HAP-1 (cell line): ENCODE measurements around the gene PDE8B.

Experiments
- DNase-seq, 2 experiments: peaks; one replicate each; pipeline ENCODE4 v3.0.0-alpha.2; 2016 to 2020; ENCODE audit warnings: low spot score in 2 of 2
- H3K27me3 ChIP-seq: fragments of 250-450 bp; sonication (Bioruptor Pico); 2 replicates; pipeline ENCODE4 v1.5.1; 2020; ENCODE audit warnings: low read depth, mild to moderate bottlenecking, moderate library complexity
- H3K36me3 ChIP-seq: fragments of 250-450 bp; sonication (Bioruptor Pico); replicated peaks from 2 replicates; pipeline ENCODE4 v1.5.1; 2020; ENCODE audit warnings: mild to moderate bottlenecking
- H3K4me1 ChIP-seq: fragments of 250-450 bp; sonication (Bioruptor Pico); 2 replicates; pipeline ENCODE4 v1.5.1; 2020; ENCODE audit warnings: mild to moderate bottlenecking
- H3K4me3 ChIP-seq: fragments of 250-450 bp; sonication (Bioruptor Pico); 2 replicates; pipeline ENCODE4 v1.5.1; 2020; ENCODE audit warnings: mild to moderate bottlenecking, moderate library complexity
- H3K9me3 ChIP-seq: fragments of 250-450 bp; sonication (Bioruptor Pico); 2 replicates; pipeline ENCODE4 v1.5.1; 2020; ENCODE audit warnings: mild to moderate bottlenecking, moderate library complexity
- in situ Hi-C: fragments of 300-500 bp; cut with MboI; formaldehyde crosslinking; loops from 3 replicates; pipeline ENCODE4 v1.14.3; 2020; ENCODE audit warnings: low sequenced_read_pairs, inconsistent platforms, mixed read lengths

PDE8B gene

DNA sequence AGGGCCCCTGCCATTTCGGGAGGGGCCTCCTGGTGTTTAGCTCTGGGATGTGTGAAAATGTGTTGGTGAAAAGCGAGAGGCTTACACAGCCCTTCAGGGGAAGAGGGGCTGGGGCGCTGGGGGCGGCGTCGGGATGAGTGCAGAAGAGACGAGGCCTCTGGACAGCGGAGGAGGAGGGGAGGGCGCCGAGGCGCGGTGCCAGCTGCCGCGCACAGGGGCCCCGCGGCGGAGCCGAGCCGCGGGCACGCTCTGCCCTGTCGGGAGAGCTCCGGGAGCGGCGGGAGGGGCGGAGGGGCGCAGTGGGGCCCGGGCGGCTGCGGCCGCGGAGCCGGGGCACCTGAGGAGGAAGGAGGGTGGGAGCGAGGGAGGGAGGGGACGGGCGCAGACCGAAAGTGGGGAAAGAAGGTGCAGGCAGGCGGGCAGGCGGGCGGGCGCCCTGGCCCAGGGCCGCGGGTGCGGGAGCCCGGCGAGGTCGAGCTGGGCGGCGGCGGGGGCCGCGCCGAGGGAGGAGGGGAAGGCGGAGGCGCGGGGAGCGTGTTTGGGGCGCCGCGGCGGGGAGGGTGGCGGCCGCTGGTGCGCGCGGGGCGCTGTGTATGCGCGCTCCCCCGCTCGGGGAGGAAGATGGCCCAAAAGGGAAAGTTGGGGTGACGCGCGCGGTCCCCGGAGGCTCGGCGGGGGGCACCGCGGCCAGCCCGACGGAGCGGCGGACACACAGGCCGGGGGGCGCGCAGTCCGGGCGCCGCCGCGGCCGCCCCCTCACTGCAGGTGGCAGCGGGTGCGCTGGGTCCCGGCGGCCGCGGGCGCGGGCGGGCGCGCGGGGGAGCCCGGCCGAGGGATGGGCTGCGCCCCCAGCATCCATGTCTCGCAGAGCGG lies at the start of gene PDE8B:
PDE8B (plus strand) TSS at position 590 of the 873 bp plus-strand sequence; CDS start at position 836, 246 bp downstream.
- H3K27me3 ChIP-seq, result peaks cover 30% of the 10 kb centered on the region
- H3K4me3 ChIP-seq, result peak within 1 kb of the TSS; percentile 13
- H3K36me3 ChIP-seq, result no peaks in the 10 kb centered on the region

GRCh38 chr5:77163453-77163852 lies 47.0 kb upstream of the PDE8B start:
- Histone ChIP-seq H3K36me3 (no peaks in the 10 kb centered on the region), H3K27me3 (no peaks in the 10 kb centered on the region), H3K9me3 (no peaks in the 10 kb centered on the region; the same call in 1 of the 2 replicates), H3K4me3 (no peak overlapping the region), H3K4me1 (no peaks in the 10 kb centered on the region)
- in situ Hi-C loops, result no loop called here
- no peak for DNase-seq

More for the DNA sequence above, at the start of gene PDE8B:
- H3K4me1 ChIP-seq, result no peaks in the 10 kb centered on the region
- H3K9me3 ChIP-seq, result no peaks in the 10 kb centered on the region
- in situ Hi-C loops, result no loop called here
- DNase-seq, result peak in 1 of 2 experiments; percentile 11

GRCh38 chr5:77167063-77167462 lies 43.4 kb upstream of the PDE8B start:
- Histone ChIP-seq H3K27me3 (no peaks in the 10 kb centered on the region), H3K4me1 (no peaks in the 10 kb centered on the region), H3K36me3 (no peaks in the 10 kb centered on the region), H3K9me3 (no peaks in the 10 kb centered on the region; the same call in 1 of the 2 replicates), H3K4me3 (no peak overlapping the region)
- in situ Hi-C loops, result no loop called here
- DNase-seq, result no peak

DNA sequence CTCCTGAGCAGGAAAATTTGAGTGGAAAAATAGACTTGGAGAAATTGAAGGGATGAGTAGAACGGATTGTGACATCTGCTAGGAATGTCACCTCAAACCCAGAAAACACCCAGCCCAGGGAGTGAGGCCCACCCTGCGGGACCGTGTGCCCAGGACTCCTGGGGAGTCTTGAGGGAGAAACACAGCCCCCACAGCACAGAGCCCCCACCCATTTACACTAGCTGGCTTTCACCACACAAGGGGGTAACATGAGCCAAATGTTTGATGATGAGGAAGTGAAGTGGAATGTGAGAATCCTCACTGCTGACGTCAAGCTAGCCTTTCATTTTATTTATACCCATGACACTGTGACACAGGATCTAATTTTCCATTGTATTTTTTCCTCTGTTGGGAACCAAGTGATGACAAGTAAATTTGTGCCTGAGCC lies 42.8 kb upstream of the PDE8B start:
- DNase-seq, result no peak
- no peaks in the 10 kb centered on the region for H3K4me1 ChIP-seq
- no peak overlapping the region for H3K4me3 ChIP-seq
- no peaks in the 10 kb centered on the region for H3K27me3 ChIP-seq
- no peaks in the 10 kb centered on the region; the same call in 1 of the 2 replicates for H3K9me3 ChIP-seq
- in situ Hi-C loops, result no loop called here
- no peaks in the 10 kb centered on the region for H3K36me3 ChIP-seq

- no peaks in the 10 kb centered on the region for H3K36me3 ChIP-seq
- in situ Hi-C loops, result no loop called here
- no peaks in the 10 kb centered on the region for H3K27me3 ChIP-seq
- no peak overlapping the region for H3K4me3 ChIP-seq
- H3K4me1 ChIP-seq, result no peaks in the 10 kb centered on the region
- DNase-seq, result no peak
- H3K9me3 ChIP-seq, result no peaks in the 10 kb centered on the region; the same call in 1 of the 2 replicates
These were observed 42.2 kb upstream of the PDE8B start for GRCh38 chr5:77168161-77168878.

GRCh38 chr5:77168879-77169244 lies 41.6 kb upstream of the PDE8B start:
- Histone ChIP-seq H3K4me1 (no peaks in the 10 kb centered on the region), H3K36me3 (no peaks in the 10 kb centered on the region), H3K9me3 (no peaks in the 10 kb centered on the region; the same call in 1 of the 2 replicates), H3K4me3 (no peak overlapping the region), H3K27me3 (no peaks in the 10 kb centered on the region)
- DNase-seq, result peak in 1 of 2 experiments; percentile 34
- in situ Hi-C loops, result no loop called here

DNA sequence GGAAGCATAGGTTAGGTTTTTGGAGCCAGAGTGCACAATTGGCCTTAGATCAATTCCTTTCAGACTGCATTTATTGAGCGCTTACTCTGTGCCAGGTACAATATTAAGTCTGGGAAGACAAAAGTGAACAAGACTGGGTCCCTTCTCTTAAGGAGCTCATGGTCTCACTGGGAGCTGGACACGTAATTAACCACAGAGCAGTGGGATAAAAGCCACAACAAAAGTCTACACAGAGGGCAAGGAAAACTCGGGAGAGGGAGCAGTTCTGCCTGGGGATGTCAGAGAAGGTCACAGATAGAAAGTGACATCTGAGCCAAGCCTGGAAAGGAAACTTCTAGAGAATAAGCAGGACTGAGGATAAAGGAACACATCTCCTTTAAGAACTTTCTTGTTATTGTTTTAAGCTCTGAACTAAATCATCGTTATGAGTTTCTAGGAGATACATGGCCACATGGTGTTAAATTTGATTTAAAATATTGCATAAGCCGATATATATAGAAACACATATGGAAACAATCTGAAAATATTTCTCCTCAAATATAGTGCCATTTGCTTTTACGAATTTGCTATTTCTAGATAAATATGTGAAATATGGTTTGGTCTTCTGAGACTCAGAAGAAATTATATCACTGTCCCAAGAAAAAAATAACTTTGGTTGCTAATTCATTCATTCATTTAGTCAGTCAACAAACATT lies 40.1 kb upstream of the PDE8B start:
- no peaks in the 10 kb centered on the region for H3K36me3 ChIP-seq
- no peak overlapping the region for H3K4me3 ChIP-seq
- in situ Hi-C loops, result no loop called here
- H3K9me3 ChIP-seq, result no peaks in the 10 kb centered on the region; the same call in 1 of the 2 replicates
- DNase-seq, result no peak
- H3K27me3 ChIP-seq, result no peaks in the 10 kb centered on the region
- no peaks in the 10 kb centered on the region for H3K4me1 ChIP-seq

- H3K27me3 ChIP-seq, result no peaks in the 10 kb centered on the region
- H3K4me1 ChIP-seq, result no peaks in the 10 kb centered on the region
- DNase-seq, result no peak
- H3K36me3 ChIP-seq, result no peaks in the 10 kb centered on the region
- H3K4me3 ChIP-seq, result no peak overlapping the region
- in situ Hi-C loops, result no loop called here
- H3K9me3 ChIP-seq, result no peaks in the 10 kb centered on the region
These were observed 39.2 kb upstream of the PDE8B start for GRCh38 chr5:77171141-77171910.

GRCh38 chr5:77172713-77173328 lies 37.7 kb upstream of the PDE8B start:
- Histone ChIP-seq H3K4me3 (no peak overlapping the region), H3K36me3 (no peaks in the 10 kb centered on the region), H3K27me3 (no peaks in the 10 kb centered on the region), H3K9me3 (no peaks in the 10 kb centered on the region), H3K4me1 (no peaks in the 10 kb centered on the region)
- no peak for DNase-seq
- in situ Hi-C loops, result no loop called here

GRCh38 chr5:77174526-77174925 lies 36.0 kb upstream of the PDE8B start:
- DNase-seq, result no peak
- H3K4me1 ChIP-seq, result no peaks in the 10 kb centered on the region
- H3K4me3 ChIP-seq, result no peak overlapping the region
- in situ Hi-C loops, result no loop called here
- H3K36me3 ChIP-seq, result no peaks in the 10 kb centered on the region
- H3K27me3 ChIP-seq, result no peaks in the 10 kb centered on the region
- no peaks in the 10 kb centered on the region for H3K9me3 ChIP-seq

DNA sequence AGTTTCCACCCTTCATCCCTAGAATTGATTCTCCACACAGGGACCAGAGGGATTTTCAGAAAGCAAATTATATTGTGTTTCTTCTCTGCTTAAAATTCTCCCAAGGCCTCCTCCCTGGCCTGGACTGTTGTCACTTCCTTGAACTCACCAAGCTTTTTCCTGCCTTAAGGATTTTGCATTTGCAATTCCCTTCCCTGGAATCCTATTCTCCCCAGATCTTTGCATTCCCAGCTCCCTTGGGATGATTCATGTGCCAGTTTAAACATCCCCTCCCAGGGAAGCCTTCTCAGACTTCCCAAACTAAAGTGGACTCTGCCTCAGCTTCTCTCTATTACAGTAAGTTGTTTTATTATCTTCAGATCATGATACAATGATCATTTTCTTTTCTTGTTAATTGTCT lies 35.2 kb upstream of the PDE8B start:
- Histone ChIP-seq H3K27me3 (no peaks in the 10 kb centered on the region), H3K9me3 (no peaks in the 10 kb centered on the region), H3K36me3 (no peaks in the 10 kb centered on the region), H3K4me1 (no peaks in the 10 kb centered on the region), H3K4me3 (no peak overlapping the region)
- no peak for DNase-seq
- in situ Hi-C loops, result no loop called here

DNA sequence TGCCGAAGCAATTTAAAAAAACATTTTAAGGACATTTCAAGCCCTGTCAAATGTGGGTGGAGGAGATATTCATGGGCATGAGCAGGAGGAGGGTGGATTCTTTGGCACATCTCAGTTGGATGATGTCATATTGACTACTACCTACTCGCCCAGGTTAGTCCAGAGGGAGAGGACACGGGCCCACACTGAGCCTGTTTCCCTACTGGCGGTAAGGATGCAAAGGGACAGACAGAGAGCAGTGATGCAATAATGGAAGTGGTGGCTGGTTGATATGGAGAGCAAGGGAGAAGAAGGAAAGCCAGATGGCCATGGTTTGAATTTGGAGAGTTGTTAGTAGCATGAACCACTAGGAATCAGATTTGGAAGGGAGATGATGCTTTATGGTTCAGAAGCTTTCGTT lies 34.1 kb upstream of the PDE8B start:
- H3K4me1 ChIP-seq, result no peaks in the 10 kb centered on the region
- no peaks in the 10 kb centered on the region for H3K9me3 ChIP-seq
- in situ Hi-C loops, result no loop called here
- no peaks in the 10 kb centered on the region for H3K27me3 ChIP-seq
- no peak for DNase-seq
- no peak overlapping the region for H3K4me3 ChIP-seq
- H3K36me3 ChIP-seq, result no peaks in the 10 kb centered on the region

DNA sequence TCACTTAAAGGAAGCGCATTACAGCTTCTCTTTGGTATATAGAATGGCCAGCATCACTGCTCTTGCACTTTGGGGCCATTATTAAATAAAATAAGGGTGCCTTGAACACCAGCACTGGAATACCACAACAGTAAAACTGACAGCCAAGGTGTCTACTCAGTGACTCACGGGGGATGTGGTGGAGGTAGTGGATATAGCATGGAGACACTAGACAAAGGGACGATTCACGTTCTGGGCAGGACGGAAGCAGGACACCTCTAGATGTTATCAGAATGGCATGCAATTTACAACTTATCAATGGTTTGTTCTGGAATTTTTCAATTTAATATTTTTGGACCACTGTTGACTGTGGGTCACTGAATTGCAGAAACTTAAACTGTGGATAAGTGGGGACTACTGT lies 32.9 kb upstream of the PDE8B start:
- DNase-seq, result no peak
- no peaks in the 10 kb centered on the region for H3K36me3 ChIP-seq
- H3K27me3 ChIP-seq, result no peaks in the 10 kb centered on the region
- H3K4me3 ChIP-seq, result no peak overlapping the region
- H3K4me1 ChIP-seq, result no peaks in the 10 kb centered on the region
- in situ Hi-C loops, result no loop called here
- no peaks in the 10 kb centered on the region for H3K9me3 ChIP-seq
